GM21576 (cell line): ENCODE measurements around the gene APOA5.
A peak's percentile ranks its signal among the peaks of the same experiment; 100 is the strongest.
"Not testable (repeated sequence)": the region's sequence is repeated elsewhere in the genome, so short reads cannot be mapped to it uniquely, and the experiment has no call there.

ENCODE experiments used
- ATAC-seq: cut with Tn5 transposase; IDR thresholded peaks from one replicate; pipeline ENCODE4 v1.9.1; 2021; ENCODE audit warnings: mild to moderate bottlenecking, moderate library complexity; ENCODE audit not compliant: unreplicated experiment

APOA5 gene

DNA sequence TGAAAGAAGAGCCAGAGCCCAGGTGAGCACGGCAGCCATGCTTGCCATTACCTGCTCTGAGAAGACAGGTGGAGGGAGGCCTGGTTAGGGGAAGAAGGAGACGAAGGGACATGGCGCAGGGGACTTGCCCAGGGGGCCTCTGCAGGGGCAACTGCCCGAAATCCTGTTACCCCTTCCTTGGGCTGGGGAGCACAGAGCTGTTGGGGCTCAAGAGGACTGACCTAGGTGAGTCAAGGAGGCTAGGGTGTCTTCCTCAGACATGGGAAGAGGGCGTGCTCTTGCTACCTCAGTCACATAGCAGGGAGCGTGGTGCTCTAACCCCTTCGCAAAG, at the start of gene APOA5:
Gene APOA5, minus strand, starts transcription at position 67 of the 331 bp plus-strand sequence. Its CDS starts 19 bp downstream, at position 48.
- no peak for ATAC-seq

DNA sequence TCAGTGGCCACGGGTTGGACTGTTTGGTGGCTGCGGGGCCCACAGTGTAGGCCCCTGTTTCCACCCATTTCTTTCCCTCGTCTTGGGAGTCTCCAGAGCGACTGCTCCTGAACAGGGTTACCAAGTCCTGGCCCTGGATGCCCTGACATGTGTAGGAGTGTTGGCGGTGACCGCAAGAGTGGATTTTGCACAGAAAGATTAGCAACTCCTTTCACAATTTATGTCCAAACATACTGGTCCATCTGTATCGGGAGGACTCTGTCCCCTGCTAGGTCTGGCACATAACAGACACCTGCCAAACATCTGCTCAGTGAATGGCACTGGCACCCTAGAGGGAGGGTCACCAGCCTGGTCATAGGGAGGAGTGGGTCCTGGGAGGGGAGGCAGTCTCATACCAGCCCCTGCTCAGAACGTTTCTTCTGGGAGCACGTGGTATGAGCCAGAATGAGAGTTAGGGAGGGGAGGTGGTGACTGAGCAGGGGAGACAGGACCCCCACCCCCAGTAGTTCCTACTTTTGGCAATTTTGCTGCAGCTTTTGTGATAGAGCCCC, 49.1 kb upstream of the APOA5 start:
- ATAC-seq = no peak

GRCh38 chr11:116840224-116840745, 48.6 kb upstream of the APOA5 start:
- ATAC-seq = no peak

GRCh38 chr11:116838321-116839084, 46.8 kb upstream of the APOA5 start:
- ATAC-seq = no peak

DNA sequence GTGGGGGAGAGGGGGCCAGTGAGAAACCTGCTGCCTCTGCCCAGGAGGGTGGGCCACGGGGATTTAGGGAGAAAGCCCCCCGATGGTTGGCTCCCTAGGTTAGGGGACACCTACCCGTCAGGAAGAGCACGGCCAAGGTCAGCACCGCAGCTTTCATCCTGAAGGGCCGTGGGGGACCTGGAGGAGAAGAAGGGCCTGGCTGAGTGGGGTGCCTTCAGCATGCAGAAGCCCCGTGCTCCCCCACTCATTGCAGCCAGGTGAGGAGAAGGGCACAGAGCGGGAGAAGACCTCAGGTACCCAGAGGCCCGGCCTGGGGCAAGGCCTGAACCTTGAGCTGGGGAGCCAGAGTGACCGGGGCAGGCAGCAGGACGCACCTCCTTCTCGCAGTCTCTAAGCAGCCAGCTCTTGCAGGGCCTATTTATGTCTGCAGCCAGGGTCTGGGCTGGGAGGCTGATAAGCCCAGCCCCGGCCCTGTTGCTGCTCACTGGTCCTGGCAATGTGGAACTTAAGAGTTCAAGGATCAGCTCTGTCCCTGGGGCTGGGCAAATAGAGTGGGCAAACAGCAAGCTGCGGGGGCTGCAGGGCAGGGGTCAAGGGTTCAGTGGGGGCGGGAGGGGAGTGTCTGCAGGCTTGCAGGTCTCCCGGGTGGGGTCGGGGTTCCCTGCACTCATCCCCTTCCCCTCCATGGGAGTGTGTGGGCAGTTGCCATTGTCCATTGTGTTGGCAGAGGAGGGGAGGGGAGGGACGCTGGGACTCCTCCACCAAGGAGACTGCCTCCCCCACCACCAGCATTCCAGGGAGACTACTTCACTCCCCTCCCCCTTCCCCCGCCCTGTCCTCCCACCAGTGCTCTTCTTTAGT, 45.8 kb upstream of the APOA5 start, which contains the start of gene APOA1:
Gene APOA1, minus strand, starts transcription at position 392 of the 861 bp plus-strand sequence. Its CDS starts 235 bp downstream, at position 157.
- ATAC-seq = no peak

- no peak for ATAC-seq
Measured at GRCh38 chr11:116836632-116836991, 44.9 kb upstream of the APOA5 start.

DNA sequence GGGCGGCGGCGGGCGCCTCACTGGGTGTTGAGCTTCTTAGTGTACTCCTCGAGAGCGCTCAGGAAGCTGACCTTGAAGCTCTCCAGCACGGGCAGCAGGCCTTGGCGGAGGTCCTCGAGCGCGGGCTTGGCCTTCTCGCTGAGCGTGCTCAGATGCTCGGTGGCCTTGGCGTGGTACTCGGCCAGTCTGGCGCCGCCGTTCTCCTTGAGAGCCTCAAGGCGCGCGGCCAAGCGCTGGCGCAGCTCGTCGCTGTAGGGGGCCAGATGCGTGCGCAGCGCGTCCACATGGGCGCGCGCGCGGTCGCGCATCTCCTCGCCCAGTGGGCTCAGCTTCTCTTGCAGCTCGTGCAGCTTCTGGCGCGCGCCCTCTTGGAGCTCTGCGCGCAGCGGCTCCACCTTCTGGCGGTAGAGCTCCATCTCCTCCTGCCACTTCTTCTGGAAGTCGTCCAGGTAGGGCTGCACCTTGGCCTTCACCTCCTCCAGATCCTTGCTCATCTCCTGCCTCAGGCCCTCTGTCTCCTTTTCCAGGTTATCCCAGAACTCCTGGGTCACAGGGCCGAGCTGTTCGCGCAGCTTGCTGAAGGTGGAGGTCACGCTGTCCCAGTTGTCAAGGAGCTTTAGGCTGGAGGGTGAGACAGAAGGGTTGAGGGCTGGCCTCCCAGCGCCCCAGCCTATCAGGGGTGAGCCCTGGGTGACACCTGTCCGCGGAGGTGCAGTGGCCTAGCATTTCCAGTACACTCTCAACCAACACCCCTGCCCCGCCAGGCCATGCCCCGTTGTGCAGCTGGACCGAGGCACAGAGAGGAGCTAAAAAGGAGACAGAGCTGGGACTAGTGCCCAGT, 44.3 kb upstream of the APOA5 start:
- peak; percentile 77 for ATAC-seq

DNA sequence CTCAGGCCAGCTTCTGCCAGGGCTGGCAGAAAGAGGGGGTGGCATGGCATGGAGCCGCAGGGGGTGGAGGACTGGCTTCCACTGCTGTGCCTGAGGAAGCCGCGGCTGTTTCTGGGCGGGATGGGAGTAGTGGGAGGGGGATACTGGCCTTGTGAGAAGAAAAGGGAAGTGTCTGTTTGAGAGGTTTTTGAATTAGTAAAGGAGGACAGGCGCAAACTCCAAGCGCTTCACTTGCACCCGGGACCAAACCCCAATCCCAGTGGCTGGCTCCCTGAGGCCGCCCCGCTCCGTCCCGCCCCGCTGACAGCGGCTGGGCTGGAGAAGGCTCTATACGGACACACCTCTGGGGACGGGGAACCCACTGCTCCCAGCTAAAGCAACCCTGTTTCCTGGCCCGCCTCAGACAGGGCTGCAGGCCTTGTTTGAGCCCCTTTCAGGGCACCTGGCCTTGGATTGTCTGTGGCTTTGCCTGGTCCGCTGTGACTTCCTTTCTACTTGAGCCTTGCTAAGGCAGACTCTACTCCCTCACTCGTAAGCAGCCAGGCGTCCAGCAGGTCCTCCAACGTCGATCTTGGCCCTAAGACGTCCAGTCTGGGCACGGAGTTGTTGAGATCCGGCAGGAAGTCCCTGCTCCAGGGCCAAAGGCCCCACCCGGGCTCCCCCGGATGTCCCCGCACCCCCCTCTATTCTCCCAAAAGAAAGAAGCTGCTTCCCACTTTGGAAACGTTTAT, 43.5 kb upstream of the APOA5 start:
- ATAC-seq = no peak

GRCh38 chr11:116834535-116835041, 42.9 kb upstream of the APOA5 start:
- ATAC-seq = not testable (repeated sequence)

GRCh38 chr11:116833816-116834534, 42.3 kb upstream of the APOA5 start:
- ATAC-seq = no peak

DNA sequence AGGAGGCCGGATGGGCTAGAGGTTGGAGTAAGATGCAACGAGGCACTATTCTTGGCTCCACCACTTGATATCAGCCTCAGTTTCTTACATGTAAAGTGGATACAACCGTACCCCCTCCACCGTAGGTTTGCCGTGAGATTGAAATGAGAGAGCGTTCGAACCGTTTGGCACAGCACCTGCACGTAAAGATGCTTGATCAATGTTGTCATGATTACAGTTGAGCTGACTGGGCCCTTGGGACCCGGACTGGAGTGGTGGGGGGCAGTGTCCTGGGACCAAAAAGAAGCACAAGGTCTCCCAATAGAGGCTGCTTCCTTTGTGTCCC, 41.8 kb upstream of the APOA5 start:
- ATAC-seq = no peak

DNA sequence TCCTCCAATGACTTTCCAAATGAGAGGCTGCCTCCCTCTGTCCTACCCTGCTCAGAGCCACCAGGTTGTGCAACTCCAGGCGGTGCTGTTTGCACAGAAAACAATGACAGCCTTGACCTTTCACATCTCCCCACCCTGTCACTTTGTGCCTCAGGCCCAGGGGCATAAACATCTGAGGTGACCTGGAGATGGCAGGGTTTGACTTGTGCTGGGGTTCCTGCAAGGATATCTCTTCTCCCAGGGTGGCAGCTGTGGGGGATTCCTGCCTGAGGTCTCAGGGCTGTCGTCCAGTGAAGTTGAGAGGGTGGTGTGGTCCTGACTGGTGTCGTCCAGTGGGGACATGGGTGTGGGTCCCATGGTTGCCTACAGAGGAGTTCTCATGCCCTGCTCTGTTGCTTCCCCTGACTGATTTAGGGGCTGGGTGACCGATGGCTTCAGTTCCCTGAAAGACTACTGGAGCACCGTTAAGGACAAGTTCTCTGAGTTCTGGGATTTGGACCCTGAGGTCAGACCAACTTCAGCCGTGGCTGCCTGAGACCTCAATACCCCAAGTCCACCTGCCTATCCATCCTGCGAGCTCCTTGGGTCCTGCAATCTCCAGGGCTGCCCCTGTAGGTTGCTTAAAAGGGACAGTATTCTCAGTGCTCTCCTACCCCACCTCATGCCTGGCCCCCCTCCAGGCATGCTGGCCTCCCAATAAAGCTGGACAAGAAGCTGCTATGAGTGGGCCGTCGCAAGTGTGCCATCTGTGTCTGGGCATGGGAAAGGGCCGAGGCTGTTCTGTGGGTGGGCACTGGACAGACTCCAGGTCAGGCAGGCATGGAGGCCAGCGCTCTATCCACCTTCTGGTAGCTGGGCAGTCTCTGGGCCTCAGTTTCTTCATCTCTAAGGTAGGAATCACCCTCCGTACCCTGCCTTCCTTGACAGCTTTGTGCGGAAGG, 40.9 kb upstream of the APOA5 start:
- no peak for ATAC-seq

DNA sequence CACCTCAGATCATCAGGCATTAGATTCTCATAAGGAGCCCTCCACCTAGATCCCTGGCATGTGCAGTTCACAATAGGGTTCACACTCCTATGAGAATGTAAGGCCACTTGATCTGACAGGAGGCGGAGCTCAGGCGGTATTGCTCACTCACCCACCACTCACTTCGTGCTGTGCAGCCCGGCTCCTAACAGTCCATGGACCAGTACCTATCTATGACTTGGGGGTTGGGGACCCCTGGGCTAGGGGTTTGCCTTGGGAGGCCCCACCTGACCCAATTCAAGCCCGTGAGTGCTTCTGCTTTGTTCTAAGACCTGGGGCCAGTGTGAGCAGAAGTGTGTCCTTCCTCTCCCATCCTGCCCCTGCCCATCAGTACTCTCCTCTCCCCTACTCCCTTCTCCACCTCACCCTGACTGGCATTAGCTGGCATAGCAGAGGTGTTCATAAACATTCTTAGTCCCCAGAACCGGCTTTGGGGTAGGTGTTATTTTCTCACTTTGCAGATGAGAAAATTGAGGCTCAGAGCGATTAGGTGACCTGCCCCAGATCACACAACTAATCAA, 40.2 kb upstream of the APOA5 start:
- no peak for ATAC-seq

DNA sequence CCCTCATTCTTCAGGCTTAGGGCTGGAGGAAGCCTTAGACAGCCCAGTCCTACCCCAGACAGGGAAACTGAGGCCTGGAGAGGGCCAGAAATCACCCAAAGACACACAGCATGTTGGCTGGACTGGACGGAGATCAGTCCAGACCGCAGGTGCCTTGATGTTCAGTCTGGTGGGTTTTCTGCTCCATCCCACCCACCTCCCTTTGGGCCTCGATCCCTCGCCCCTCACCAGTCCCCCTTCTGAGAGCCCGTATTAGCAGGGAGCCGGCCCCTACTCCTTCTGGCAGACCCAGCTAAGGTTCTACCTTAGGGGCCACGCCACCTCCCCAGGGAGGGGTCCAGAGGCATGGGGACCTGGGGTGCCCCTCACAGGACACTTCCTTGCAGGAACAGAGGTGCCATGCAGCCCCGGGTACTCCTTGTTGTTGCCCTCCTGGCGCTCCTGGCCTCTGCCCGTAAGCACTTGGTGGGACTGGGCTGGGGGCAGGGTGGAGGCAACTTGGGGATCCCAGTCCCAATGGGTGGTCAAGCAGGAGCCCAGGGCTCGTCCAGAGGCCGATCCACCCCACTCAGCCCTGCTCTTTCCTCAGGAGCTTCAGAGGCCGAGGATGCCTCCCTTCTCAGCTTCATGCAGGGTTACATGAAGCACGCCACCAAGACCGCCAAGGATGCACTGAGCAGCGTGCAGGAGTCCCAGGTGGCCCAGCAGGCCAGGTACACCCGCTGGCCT, 38.7 kb upstream of the APOA5 start:
- no peak for ATAC-seq

GRCh38 chr11:116829525-116830183, 38.0 kb upstream of the APOA5 start, which contains the start of gene APOC3:
APOC3 (plus strand) TSS chr11:116829907; CDS start chr11:116830583, 676 bp downstream.
- no peak for ATAC-seq
